ENCODE measurements around the gene ENTREP3.

GRCh38 chr1:155294520-155295182 lies 39.4 kb upstream of the ENTREP3 start:
- TF ChIP-seq CTCF (IDR thresholded peaks at IDR 0.05 in 8 of 11, conservative IDR thresholded peaks at IDR 0.05 in 3 of 11): no peak
- no peak for TF ChIP-seq POLR2AphosphoS5 (IDR thresholded peaks at IDR 0.05)
